HEK293 (cell line): ENCODE measurements around the gene JAML.

Experiments
- CTCF ChIP-seq: fragments of 450-650 bp; formaldehyde crosslinking; IDR thresholded peaks from 2 replicates; pipeline ENCODE4 v1.5.1; 2016; ENCODE audit warnings: missing biosample characterization, missing genetic modification characterization
- SCRT1 ChIP-seq: fragments of 450-650 bp; formaldehyde crosslinking; IDR thresholded peaks from 2 replicates; pipeline ENCODE4 v1.5.1; 2016; ENCODE audit warnings: missing biosample characterization, missing genetic modification characterization, borderline replicate concordance
- ZNF350 ChIP-seq: fragments of 450-650 bp; formaldehyde crosslinking; IDR thresholded peaks from 2 replicates; pipeline ENCODE4 v1.5.0; 2017; ENCODE audit warnings: missing biosample characterization, mild to moderate bottlenecking, missing genetic modification characterization

- TF ChIP-seq CTCF (tag by site-specific recombination): no peak
- TF ChIP-seq SCRT1: no peak
- TF ChIP-seq ZNF350 (tag by site-specific recombination): no peak
These were observed 27.9 kb upstream of the JAML start for GRCh38 chr11:118252688-118253087.
